Measurements from ENCODE around the gene EVA1C.
A peak's percentile ranks its signal among the peaks of the same experiment; 100 is the strongest.
"Not testable (repeated sequence)": the region's sequence is repeated elsewhere in the genome, so short reads cannot be mapped to it uniquely, and the experiment has no call there.

Gene EVA1C

GRCh38 chr21:32507342-32507919, 94.9 kb downstream of the EVA1C start:
- DNase-seq: no peak

- DNase-seq: peak; percentile 67
Observed at GRCh38 chr21:32508036-32508435, 95.5 kb downstream of the EVA1C start.

- DNase-seq: no peak
Observed at GRCh38 chr21:32508558-32508957, 96.1 kb downstream of the EVA1C start.

- not testable (repeated sequence) for DNase-seq
Observed at GRCh38 chr21:32508975-32509374, 96.5 kb downstream of the EVA1C start.

GRCh38 chr21:32514275-32515055, 102.0 kb downstream of the EVA1C start:
- DNase-seq: no peak

- DNase-seq: no peak
Observed at GRCh38 chr21:32515874-32516273, 103.4 kb downstream of the EVA1C start.

GRCh38 chr21:32516756-32517649, 104.5 kb downstream of the EVA1C start:
- DNase-seq: no peak

GRCh38 chr21:32519945-32520874, 107.7 kb downstream of the EVA1C start:
- DNase-seq: no peak

GRCh38 chr21:32520875-32521735, 108.6 kb downstream of the EVA1C start:
- peak; percentile 32 for DNase-seq

GRCh38 chr21:32521736-32522355, 109.3 kb downstream of the EVA1C start:
- DNase-seq: no peak

- DNase-seq: no peak
Observed at GRCh38 chr21:32523463-32523862, 111.0 kb downstream of the EVA1C start.

GRCh38 chr21:32523988-32524719, 111.6 kb downstream of the EVA1C start:
- no peak for DNase-seq

GRCh38 chr21:32525282-32525681, 112.8 kb downstream of the EVA1C start:
- no peak for DNase-seq

GRCh38 chr21:32529679-32530078, 117.2 kb downstream of the EVA1C start:
- DNase-seq: no peak

GRCh38 chr21:32530809-32531208, 118.3 kb downstream of the EVA1C start:
- DNase-seq: not testable (repeated sequence)

- DNase-seq: not testable (repeated sequence)
Observed at GRCh38 chr21:32531561-32531960, 119.1 kb downstream of the EVA1C start.

- no peak for DNase-seq
Observed at GRCh38 chr21:32532636-32533035, 120.1 kb downstream of the EVA1C start.

- DNase-seq: no peak
Observed at GRCh38 chr21:32533053-32533452, 120.5 kb downstream of the EVA1C start.

- DNase-seq: no peak
Observed at GRCh38 chr21:32533611-32534010, 121.1 kb downstream of the EVA1C start.

GRCh38 chr21:32534113-32534512, 121.6 kb downstream of the EVA1C start:
- no peak for DNase-seq

All from NCI-H2171 treated with DMSO at 0.1 percent for 48 hours (cell line).